ENCODE data around the gene WNT4. TPM values are rescaled to one million over a fixed set of nuclear protein-coding genes. Genes with fewer than 3 reads are reported as not detected.
A peak's percentile ranks its signal among the peaks of the same experiment; 100 is the strongest.

The WNT4 gene
- total RNA-seq, 1 donor from 2014 or later: 0.19 TPM

DNA sequence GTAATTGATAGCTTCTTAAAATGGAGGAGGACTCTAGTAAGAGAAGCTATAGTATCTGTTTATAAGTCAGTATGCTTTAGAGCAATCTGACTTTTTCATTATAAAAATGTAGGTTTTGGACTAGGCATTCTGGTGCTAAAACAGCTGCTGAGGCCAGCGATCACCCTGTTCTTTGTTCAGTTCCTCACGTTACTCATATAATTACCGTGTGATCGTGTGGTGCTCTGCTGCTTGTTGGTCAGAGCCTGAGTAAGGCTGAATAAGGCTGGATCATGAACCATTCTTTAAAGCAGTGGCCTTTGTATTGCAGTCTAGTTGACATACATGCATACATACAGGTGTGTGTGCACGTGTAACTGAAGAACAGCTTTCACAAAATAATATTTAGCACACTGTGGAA is 65.2 kb downstream of the WNT4 start:
- DNase-seq (ENCODE audit: extremely low spot score, unreplicated experiment): no peak
- TF ChIP-seq, protein P1, sequence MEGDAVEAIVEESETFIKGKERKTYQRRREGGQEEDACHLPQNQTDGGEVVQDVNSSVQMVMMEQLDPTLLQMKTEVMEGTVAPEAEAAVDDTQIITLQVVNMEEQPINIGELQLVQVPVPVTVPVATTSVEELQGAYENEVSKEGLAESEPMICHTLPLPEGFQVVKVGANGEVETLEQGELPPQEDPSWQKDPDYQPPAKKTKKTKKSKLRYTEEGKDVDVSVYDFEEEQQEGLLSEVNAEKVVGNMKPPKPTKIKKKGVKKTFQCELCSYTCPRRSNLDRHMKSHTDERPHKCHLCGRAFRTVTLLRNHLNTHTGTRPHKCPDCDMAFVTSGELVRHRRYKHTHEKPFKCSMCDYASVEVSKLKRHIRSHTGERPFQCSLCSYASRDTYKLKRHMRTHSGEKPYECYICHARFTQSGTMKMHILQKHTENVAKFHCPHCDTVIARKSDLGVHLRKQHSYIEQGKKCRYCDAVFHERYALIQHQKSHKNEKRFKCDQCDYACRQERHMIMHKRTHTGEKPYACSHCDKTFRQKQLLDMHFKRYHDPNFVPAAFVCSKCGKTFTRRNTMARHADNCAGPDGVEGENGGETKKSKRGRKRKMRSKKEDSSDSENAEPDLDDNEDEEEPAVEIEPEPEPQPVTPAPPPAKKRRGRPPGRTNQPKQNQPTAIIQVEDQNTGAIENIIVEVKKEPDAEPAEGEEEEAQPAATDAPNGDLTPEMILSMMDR (IDR thresholded peaks at IDR 0.05): no peak
- no peak overlapping the region for H3K4me3 Mint-ChIP-seq (ENCODE audit: unreplicated experiment)

DNA sequence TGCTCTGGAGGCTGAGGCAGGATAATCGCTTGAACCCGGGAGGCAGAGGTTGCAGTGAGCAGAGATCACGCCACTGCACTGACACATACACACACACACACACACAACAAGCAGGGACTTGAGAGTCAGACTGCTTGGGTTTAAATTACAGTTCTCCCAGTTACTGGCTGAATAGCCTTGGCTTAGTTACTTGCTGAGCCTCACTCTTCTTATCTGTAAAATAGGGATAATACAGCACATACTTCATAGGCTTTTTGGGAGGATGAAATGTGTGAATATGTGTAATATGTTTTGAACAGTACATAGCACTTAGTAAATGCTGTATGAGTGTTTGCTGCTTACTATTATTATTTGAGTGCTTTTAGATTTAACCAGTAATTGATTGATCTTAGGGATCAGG is 66.6 kb downstream of the WNT4 start:
- Mint-ChIP-seq H3K36me3 (ENCODE audit: unreplicated experiment) (peaks cover 18% of the 10 kb centered on the region), H3K27ac (ENCODE audit: unreplicated experiment) (no peak overlapping the region), H3K4me1 (ENCODE audit: unreplicated experiment) (peaks cover 50% of the 10 kb centered on the region), H3K27me3 (ENCODE audit: unreplicated experiment) (no peaks in the 10 kb centered on the region), H3K9me3 (ENCODE audit: unreplicated experiment) (no peaks in the 10 kb centered on the region), H3K4me3 (ENCODE audit: unreplicated experiment) (no peak overlapping the region)
- DNase-seq (ENCODE audit: extremely low spot score, unreplicated experiment): no peak
- TF ChIP-seq, protein P1 (IDR thresholded peaks at IDR 0.05): no peak

More for the DNA sequence above, 65.2 kb downstream of the WNT4 start:
- Mint-ChIP-seq H3K27me3 (ENCODE audit: unreplicated experiment) (no peaks in the 10 kb centered on the region), H3K9me3 (ENCODE audit: unreplicated experiment) (no peaks in the 10 kb centered on the region), H3K27ac (ENCODE audit: unreplicated experiment) (no peak overlapping the region), H3K4me1 (ENCODE audit: unreplicated experiment) (peaks cover 43% of the 10 kb centered on the region), H3K36me3 (ENCODE audit: unreplicated experiment) (peaks cover 26% of the 10 kb centered on the region)

DNA sequence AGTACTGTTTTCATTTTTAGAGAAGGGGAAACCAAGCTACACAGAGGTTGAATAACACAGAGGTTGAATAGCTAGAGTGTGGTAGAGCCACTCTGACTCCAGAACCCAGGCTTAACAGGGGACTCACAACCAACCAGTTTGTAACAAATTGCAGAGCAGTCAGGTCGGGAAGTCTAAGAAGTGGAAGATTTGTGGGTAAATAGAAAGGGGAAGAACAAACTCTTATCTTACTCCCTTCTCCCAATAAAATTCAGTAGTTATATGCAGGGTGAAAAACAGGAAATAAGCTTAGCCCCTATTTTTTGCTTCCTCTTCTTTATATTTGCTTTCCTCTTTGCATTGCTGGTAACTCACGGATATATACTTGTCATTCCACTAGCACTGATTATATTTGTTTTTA is 67.2 kb downstream of the WNT4 start:
- Mint-ChIP-seq H3K27ac (ENCODE audit: unreplicated experiment) (peak overlapping the region; percentile 32), H3K36me3 (ENCODE audit: unreplicated experiment) (peaks cover 15% of the 10 kb centered on the region), H3K27me3 (ENCODE audit: unreplicated experiment) (no peaks in the 10 kb centered on the region), H3K4me3 (ENCODE audit: unreplicated experiment) (no peak overlapping the region), H3K9me3 (ENCODE audit: unreplicated experiment) (no peaks in the 10 kb centered on the region), H3K4me1 (ENCODE audit: unreplicated experiment) (peaks cover 51% of the 10 kb centered on the region)
- no peak for DNase-seq (ENCODE audit: extremely low spot score, unreplicated experiment)
- TF ChIP-seq, protein P1 (IDR thresholded peaks at IDR 0.05): no peak

DNA sequence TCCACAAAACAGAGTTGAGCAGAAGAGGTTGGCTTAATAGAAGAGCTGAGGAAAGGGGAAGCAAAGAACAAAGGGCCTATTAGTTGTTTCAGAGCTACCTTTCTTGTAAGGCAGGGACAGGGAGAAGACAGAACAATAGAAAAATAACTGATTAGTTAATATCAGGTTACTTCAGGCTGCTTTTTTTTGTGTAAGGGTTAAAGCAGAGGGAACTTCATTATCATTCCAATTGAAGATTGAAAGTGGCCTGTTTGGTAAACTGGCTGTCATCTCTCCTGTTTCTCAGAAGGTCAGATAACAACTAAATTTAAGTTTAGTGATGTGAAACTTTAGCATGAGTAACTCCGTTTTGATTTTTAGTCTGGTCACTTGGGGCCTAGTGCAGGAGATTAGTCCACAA is 68.1 kb downstream of the WNT4 start:
- no peaks in the 10 kb centered on the region for H3K9me3 Mint-ChIP-seq (ENCODE audit: unreplicated experiment)
- H3K4me3 Mint-ChIP-seq (ENCODE audit: unreplicated experiment): no peak overlapping the region
- TF ChIP-seq, protein P1 (IDR thresholded peaks at IDR 0.05): no peak
- no peaks in the 10 kb centered on the region for H3K27me3 Mint-ChIP-seq (ENCODE audit: unreplicated experiment)
- H3K27ac Mint-ChIP-seq (ENCODE audit: unreplicated experiment): no peak overlapping the region
- DNase-seq (ENCODE audit: extremely low spot score, unreplicated experiment): no peak
- peaks cover 51% of the 10 kb centered on the region for H3K4me1 Mint-ChIP-seq (ENCODE audit: unreplicated experiment)
- H3K36me3 Mint-ChIP-seq (ENCODE audit: unreplicated experiment): peaks cover 14% of the 10 kb centered on the region

DNA sequence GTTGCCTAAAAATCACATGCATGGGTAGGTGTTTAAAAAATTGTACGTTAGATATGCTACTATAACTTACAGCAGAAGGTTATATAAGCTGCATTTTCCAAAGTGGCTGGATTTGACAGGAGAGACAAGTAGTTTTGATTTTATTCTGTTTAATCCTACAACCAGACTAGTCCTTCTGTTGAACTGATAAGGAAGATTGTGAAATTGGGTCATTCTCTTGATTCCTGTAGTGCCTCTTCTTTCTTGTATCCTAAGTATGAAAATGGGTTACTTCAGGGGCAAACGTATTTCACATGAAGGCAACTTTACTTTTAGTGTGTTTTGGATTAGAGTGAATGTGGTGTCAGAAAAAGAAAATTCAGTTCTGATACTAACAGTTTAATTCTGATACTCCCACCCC is 71.4 kb downstream of the WNT4 start:
- Mint-ChIP-seq H3K27ac (ENCODE audit: unreplicated experiment) (no peak overlapping the region), H3K4me1 (ENCODE audit: unreplicated experiment) (peaks cover 47% of the 10 kb centered on the region)

More for the DNA sequence above, 71.4 kb downstream of the WNT4 start:
- no peak for DNase-seq (ENCODE audit: extremely low spot score, unreplicated experiment)
- H3K9me3 Mint-ChIP-seq (ENCODE audit: unreplicated experiment): no peaks in the 10 kb centered on the region
- TF ChIP-seq, protein P1 (IDR thresholded peaks at IDR 0.05): no peak
- H3K4me3 Mint-ChIP-seq (ENCODE audit: unreplicated experiment): no peak overlapping the region
- no peaks in the 10 kb centered on the region for H3K27me3 Mint-ChIP-seq (ENCODE audit: unreplicated experiment)
- H3K36me3 Mint-ChIP-seq (ENCODE audit: unreplicated experiment): peaks cover under 1% of the 10 kb centered on the region

Other genes starting within 250 kb of the WNT4 start
- gene HSPG2, start 205.8 kb downstream of the WNT4 start, total RNA-seq: 197 and 230 TPM in 2 replicates
- not detected in 2 replicates for gene CELA3B, start 166.1 kb downstream of the WNT4 start, total RNA-seq
- not detected in 2 replicates for gene CELA3A, start 141.4 kb downstream of the WNT4 start, total RNA-seq
- gene CDC42, start 90.4 kb downstream of the WNT4 start, total RNA-seq: 214 and 216 TPM in 2 replicates

Measured in osteocyte (in vitro differentiated cells).